ENCODE data around the gene PRPF6. TPM values are rescaled to one million over a fixed set of nuclear protein-coding genes. Genes with fewer than 3 reads are reported as not detected.

PRPF6 gene
- total and polyA plus RNA-seq, 2 donors (not counting 3 experiments of a cell fraction or from before 2014, with no cell fraction given) = 35.3 to 67.4 TPM

- H3K4me1 ChIP-seq (ENCODE audit: control insufficient read depth, extremely low read depth, insufficient read depth, low read length) = peaks cover 56% of the 10 kb centered on the region
- FAIRE-seq = no peak
- H3K9me1 ChIP-seq (replicated peaks; ENCODE audit: control insufficient read depth, extremely low read depth, insufficient read depth, low read length) = no peaks in the 10 kb centered on the region
- H3K9me3 ChIP-seq (replicated peaks; ENCODE audit: control insufficient read depth, insufficient read depth, low read length) = no peaks in the 10 kb centered on the region
- H3K36me3 ChIP-seq (ENCODE audit: control insufficient read depth in 2 of 2, extremely low read depth in 1 of 2, insufficient read depth in 2 of 2, low read length in 2 of 2) = no peaks in the 10 kb centered on the region
- intact Hi-C loops (cut with micrococcal nuclease) = loop anchor here (1.0 to 10.0 kb wide), 5 partner anchors 18 to 518 kb away; partner anchors contain the start of genes DNAJC5, PRPF6 and UCKL1
- peak overlapping the region; percentile 5 for H3K9ac ChIP-seq (replicated peaks; ENCODE audit: extremely low read depth, insufficient read depth, low read length)
- TF ChIP-seq POLR2AphosphoS5 (IDR thresholded peaks at IDR 0.05; ENCODE audit: insufficient read depth, low read depth, low read length) (no peak), FOS (IDR thresholded peaks at IDR 0.05; ENCODE audit: borderline replicate concordance, insufficient read depth, low read length) (no peak), POLR2A (IDR thresholded peaks at IDR 0.05; ENCODE audit: low read depth, low read length) (no peak)
- TF ChIP-seq, protein P1, sequence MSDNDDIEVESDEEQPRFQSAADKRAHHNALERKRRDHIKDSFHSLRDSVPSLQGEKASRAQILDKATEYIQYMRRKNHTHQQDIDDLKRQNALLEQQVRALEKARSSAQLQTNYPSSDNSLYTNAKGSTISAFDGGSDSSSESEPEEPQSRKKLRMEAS (IDR thresholded peaks at IDR 0.05; ENCODE audit: insufficient read depth, insufficient read length) = no peak
- H3K4me2 ChIP-seq (ENCODE audit: insufficient read depth, low read length) = no peak overlapping the region
- no peak overlapping the region for H3K4me3 ChIP-seq (replicated peaks in 1 of 3; ENCODE audit: insufficient read depth in 1 of 3, low read depth in 1 of 3, low read length in 3 of 3)
- DNase-seq (ENCODE audit: low read depth, low spot score) = peak; percentile 60
- CTCF ChIA-PET = interaction anchor here (0.6 to 15.2 kb wide), 18 partner anchors 8 to 748 kb away, joined by 3 to 412 read pairs (median 5); partner anchors contain the start of genes C20orf204, OPRL1, PRPF6 and PTK6
- H4K20me1 ChIP-seq (replicated peaks; ENCODE audit: control insufficient read depth, extremely low read depth, insufficient read depth, low read length) = no peaks in the 10 kb centered on the region
- no peaks in the 10 kb centered on the region for H3K79me2 ChIP-seq (ENCODE audit: control insufficient read depth, insufficient read depth, low read length)
- dilution Hi-C loops (cut with MboI; ENCODE audit: extremely low pct_ligation_motif_present, low sequenced_read_pairs) = no loop called here
- POLR2A ChIA-PET = interaction anchor here (0.7 to 1.9 kb wide), 4 partner anchors 10 to 77 kb away, joined by 3 to 9 read pairs (median 4); no protein-coding TSS in a partner anchor
- H3K27me3 ChIP-seq (ENCODE audit: control insufficient read depth in 2 of 2, insufficient read depth in 2 of 2, low read length in 2 of 2) = no peaks in the 10 kb centered on the region
- BruUV-seq (replicated peaks) = no TSS peak
- peak overlapping the region; percentile 59 for H2AFZ ChIP-seq (ENCODE audit: low read depth, low read length)
- peak overlapping the region; percentile 40 for H3K27ac ChIP-seq (ENCODE audit: insufficient read depth, low read depth, low read length)
These were observed 76.1 kb downstream of the PRPF6 start for GRCh38 chr20:64056889-64057627.
